GM06990 (cell line): ENCODE results near the gene YWHAG.
"Not testable (repeated sequence)": the region's sequence is repeated elsewhere in the genome, so short reads cannot be mapped to it uniquely, and the experiment has no call there.

Experiments used
- DNase-seq: peaks from one replicate; pipeline ENCODE4 v3.0.0-alpha.2; 2011; ENCODE audit not compliant: insufficient read length; ENCODE audit errors: extremely low read depth
- H3K27me3 ChIP-seq: replicated peaks from 2 replicates; pipeline ENCODE4 v1.6.0; 2011; ENCODE audit warnings: low read length; ENCODE audit not compliant: control insufficient read depth, insufficient read depth
- H3K36me3 ChIP-seq: 2 replicates; pipeline ENCODE4 v1.5.1; 2011; ENCODE audit warnings: low read length; ENCODE audit not compliant: control insufficient read depth, insufficient read depth
- H3K4me3 ChIP-seq: replicated peaks from 2 replicates; pipeline ENCODE4 v1.5.1; 2011; ENCODE audit warnings: low read depth, mild to moderate bottlenecking, control low read depth, low read length
- CTCF ChIP-seq: IDR thresholded peaks from 2 replicates; pipeline ENCODE4 v1.5.1; 2011; ENCODE audit warnings: low read length, control low read depth, mild to moderate bottlenecking, inconsistent platforms; ENCODE audit not compliant: insufficient read depth, poor library complexity, severe bottlenecking

The YWHAG gene

GRCh38 chr7:76336094-76336493 is 22.7 kb downstream of the YWHAG start:
- DNase-seq, result no peak
- Histone ChIP-seq H3K4me3 (no peak overlapping the region), H3K27me3 (no peaks in the 10 kb centered on the region), H3K36me3 (peaks cover 2% of the 10 kb centered on the region)
- no peak for TF ChIP-seq CTCF

DNA sequence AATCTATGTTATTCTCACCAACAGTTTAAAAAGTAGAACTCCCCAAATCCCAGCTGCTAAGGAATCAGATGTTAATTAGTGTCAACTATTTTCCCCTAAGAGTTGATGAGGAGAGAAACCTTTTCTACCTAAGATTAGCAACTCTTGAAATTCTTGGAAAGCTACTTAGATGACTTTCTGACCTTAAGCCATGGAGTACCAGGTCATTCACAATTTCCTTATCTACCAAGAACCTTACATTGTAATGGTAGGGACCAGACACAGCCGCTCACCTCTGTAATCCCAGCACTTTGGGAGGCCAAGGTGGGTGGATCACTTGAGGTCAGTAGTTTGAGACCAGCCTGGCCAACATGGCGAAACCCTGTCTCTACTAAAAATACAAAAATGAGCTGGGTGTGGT is 23.4 kb downstream of the YWHAG start:
- DNase-seq, H3K36me3 ChIP-seq, H3K4me3 ChIP-seq, H3K27me3 ChIP-seq: not testable (repeated sequence)

DNA sequence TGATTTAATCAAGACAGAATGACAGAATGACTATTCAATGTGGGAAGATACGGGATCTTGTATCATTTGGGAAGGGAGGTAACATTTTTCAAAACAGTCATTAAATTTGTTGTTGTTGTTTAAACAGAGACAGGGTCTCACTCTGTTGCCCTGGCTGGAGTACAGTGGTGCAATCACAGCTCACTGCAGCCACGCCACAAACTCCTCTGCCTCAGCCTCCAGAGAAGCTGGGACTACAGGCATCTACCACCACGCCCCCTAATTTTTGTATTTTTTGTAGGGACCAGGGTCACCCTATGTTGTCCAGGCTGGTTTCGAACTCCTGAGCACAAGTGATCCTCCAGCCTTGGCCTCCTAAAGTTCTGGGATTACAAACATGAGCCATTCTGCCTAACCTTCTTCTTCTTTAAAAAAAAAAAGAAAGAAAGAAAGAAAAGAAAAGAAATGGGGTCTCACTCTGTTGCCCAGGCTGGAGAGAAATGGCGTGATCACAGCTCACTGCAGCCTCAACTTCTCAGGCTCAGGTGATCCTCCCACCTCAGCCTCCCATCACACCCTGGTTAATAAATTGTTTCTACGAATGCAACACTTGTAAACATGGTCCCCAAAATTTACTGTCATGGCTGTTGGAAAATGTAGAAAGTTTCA is 24.3 kb downstream of the YWHAG start:
- Histone ChIP-seq H3K4me3 (no peak overlapping the region), H3K36me3 (peaks cover 10% of the 10 kb centered on the region), H3K27me3 (no peaks in the 10 kb centered on the region)
- no peak for DNase-seq
- no peak for TF ChIP-seq CTCF

GRCh38 chr7:76333511-76334101 is 25.2 kb downstream of the YWHAG start:
- peaks cover 16% of the 10 kb centered on the region for H3K36me3 ChIP-seq
- no peak for TF ChIP-seq CTCF
- H3K4me3 ChIP-seq, result no peak overlapping the region
- H3K27me3 ChIP-seq, result no peaks in the 10 kb centered on the region
- no peak for DNase-seq

DNA sequence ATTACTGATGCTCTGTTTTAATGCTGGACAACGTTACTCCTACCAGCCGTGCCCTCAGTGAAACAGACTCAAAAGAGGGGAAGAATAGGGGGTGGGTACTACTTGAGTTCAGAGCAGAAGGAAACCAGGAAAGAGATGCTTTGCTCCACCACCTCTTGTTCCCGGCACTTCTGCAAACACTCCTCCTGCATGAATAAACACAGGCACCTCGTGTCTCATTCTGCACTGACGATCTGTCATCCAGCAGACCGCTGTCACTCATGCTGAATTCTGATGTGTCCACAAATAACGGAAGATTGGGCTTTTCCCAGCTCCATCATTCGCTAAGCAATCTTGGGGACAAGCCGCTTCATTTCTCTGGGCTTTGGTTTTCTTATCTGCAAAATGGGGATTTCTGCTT is 26.7 kb downstream of the YWHAG start:
- peaks cover 21% of the 10 kb centered on the region for H3K36me3 ChIP-seq
- TF ChIP-seq CTCF, result no peak
- no peak for DNase-seq

GRCh38 chr7:76330673-76331072 is 28.1 kb downstream of the YWHAG start:
- Histone ChIP-seq H3K27me3 (no peaks in the 10 kb centered on the region), H3K4me3 (no peak overlapping the region), H3K36me3 (peaks cover 25% of the 10 kb centered on the region)
- DNase-seq, result no peak
- TF ChIP-seq CTCF, result no peak

More for the DNA sequence above, 26.7 kb downstream of the YWHAG start:
- Histone ChIP-seq H3K27me3 (no peaks in the 10 kb centered on the region), H3K4me3 (no peak overlapping the region)
